NCI-H526 (cell line): ENCODE results near the gene HTR1D.
A peak's percentile ranks its signal among the peaks of the same experiment; 100 is the strongest.
"Not testable (repeated sequence)": the region's sequence is repeated elsewhere in the genome, so short reads cannot be mapped to it uniquely, and the experiment has no call there.

Source experiments
- DNase-seq, 2 experiments: peaks; one replicate each; lab custom pipeline; 2025; lab: John Stamatoyannopoulos, UW

Gene HTR1D

GRCh38 chr1:23216771-23217420 lies 406 bp downstream of the HTR1D start:
- peak in 1 of 2 experiments; percentile 52 for DNase-seq

DNA sequence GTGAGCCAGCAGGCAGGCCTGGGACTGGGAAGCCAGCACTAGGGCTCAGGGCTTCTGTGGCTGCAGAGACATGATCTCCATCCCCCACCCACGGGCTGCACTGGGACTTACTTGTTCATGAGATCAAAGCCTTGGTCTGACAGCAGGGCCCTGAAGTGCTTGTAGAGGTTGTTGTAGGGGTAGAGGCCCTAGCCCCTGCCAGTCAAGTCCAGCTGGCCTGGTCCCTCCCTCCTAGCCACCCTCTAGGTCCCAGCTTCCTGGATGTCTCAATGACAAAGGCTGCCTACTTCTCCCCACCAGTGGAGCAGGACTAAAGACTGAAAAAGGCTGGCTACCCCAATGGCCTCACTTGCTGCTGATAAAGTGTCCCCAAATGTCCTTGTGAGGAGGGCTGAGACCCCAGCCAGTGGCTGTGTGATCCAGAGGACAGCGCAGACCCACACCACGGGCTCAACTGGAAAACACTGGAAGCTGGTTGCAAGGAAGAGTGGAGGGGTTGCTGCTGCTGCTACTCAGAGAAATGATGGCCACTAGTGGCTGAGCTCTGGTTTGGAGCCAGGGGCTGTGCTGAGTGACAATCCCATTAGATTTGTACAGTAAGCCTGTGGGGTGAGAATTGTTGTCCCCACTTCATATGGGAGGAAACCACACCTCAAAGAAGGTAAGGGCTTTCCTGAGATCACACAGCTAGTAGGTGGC lies 1.4 kb downstream of the HTR1D start:
- no peak for DNase-seq

DNA sequence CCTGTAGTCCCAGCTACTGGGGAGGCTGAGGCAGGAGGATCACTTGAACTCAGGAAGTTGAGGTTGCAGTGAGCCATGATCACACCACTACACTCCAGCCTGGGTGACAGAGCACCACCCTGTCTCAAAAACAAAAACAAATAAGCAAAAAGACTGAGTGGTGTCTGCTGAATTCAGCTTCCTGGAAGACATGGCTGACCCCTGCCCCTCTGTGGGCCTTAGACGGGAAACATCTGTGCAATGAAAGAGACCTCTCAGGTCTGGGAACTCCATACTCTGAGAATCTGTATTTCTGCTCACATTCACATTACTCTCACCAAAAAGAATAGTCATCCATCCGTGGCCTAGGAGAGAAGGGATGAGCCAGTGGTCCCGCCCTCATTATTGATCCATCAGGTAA lies 2.0 kb downstream of the HTR1D start:
- DNase-seq, result no peak

GRCh38 chr1:23214640-23215039 lies 2.7 kb downstream of the HTR1D start:
- no peak for DNase-seq

DNA sequence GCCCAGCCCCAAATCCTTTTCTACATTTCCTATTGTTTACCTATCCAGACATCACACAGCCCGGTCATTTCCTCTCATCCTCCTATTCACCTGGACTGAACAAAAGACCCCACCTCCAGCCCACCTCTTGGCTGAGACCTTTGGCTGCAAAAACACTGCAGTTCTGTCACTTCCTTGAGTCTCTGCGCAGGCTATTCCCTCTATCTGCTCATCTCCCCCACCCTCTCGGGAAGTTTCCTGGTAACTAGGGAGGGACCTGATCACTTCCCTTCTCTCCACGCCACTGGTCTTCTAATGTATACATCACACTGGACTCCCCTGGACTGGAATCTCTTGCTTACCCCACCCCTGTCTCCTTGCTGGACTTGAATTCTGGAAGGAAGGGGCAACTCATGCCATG lies 5.3 kb downstream of the HTR1D start:
- DNase-seq, result no peak

DNA sequence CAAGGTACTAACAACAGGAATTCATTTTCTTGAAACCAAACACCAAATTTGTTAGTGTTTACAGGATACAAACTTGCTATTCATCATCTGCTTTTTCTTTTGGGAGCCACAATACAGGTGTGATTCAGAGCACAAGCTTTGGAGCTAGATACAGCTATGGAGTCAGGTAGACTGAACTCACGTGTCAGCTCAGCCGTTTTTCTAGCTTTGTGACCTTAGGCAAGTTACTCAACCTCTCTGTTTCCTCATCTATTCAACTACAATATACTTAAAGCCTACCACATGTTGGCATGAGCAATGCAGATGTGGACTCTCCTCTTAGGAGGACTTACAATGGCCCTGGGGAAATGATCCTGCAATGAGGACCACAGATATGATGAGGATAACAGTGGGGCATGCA lies 6.3 kb downstream of the HTR1D start:
- DNase-seq, result no peak

GRCh38 chr1:23210351-23210785 lies 6.9 kb downstream of the HTR1D start:
- DNase-seq, result peak in 1 of 2 experiments; percentile 17

DNA sequence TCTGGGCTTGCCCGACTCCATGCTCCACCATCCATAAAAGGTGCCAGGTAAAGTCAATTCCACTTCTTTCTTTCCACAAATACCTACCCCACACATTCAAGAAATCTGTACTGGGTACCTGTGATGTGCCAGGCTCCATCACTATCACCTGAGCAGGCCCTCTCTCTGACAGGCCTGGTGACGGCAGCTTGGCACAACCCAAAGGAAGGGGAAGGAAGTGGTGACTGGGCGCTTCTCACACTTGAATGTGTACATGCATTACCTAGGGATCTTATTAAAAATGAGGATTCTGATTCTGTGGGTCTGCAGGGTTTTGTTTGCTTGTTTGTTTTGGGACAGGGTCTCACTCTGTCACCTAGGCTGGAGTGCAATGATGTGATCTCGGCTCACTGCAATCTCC lies 7.5 kb downstream of the HTR1D start:
- DNase-seq, result no peak

DNA sequence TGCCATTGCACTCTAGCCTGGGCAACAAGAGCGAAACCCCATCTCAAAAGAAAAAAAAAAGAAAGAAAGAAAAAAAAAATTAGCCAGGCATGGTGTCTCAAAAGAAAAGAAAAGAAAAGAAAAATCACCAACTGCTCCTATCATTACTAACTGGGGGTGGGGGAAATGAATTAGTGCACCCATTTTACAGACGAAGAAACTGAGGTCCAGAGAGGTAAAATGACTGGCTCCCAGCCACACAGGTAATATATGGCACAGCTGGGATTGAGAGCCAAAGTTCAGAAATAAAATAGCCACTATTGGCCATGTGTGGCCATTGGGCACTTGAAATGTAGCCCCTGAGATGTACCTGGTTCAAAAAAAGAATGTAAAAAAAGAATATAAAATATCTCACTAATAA lies 8.8 kb downstream of the HTR1D start:
- DNase-seq, result no peak

DNA sequence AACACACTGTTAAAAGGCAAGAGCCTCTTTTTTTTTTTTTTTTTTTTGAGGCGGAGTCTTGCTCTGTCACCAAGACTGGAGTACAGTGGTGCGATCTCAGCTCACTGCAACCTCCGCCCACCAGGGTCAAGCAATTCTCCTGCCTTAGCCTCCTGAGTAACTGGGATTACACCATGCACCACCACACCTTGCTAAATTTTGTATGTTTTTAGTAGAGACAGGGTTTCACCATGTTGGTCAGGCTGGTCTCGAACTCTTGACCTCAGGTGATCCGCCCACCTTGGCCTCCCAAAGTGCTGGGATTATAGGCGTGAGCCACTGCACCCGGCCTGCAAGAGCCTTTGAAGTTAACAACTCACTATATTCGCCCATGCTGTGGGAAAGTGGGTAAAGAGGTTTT lies 9.6 kb downstream of the HTR1D start:
- DNase-seq, result not testable (repeated sequence)

DNA sequence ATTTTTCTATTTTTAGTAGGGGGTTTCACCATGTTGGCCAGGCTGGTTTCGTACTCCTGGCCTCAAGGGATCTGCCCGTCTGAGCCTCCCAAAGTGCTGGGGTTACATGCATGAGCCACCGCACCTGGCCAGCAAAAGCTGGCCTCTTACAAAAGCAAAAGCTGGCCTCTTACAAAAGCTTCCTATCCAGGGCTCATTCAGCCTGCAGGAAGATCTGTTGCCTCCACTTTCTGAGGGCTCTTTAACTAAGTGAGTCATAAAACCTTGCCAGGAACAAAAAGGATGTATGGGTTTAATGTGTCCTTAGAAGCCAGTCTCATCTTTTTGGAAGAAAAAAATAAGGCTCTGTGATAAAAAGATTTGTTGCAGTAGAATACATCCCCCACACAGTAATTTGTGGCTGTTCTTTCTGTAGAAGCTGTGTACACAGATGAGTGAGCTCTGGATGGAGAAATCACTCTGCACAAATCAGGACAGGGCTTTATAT lies 15.0 kb downstream of the HTR1D start:
- DNase-seq, result no peak

- DNase-seq, result no peak
These were observed 16.4 kb downstream of the HTR1D start for GRCh38 chr1:23200883-23201282.

DNA sequence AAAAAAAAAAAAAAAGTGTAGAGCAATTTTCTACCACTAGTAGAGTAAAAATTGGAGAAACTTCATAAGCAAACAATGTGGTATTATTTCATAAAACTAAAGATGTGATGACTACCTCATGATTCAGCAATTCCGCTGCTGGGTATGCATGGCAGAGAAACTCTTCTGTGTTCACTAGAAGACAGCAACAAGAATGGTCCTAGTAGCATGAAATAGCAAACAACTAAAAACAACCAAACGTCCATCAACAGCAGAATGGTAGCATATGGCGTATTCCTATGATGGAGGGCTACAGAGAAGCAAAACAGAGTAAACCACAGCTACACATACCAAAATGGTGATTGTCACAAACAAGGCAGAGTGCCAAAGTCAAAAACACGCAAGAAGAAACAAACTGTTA lies 18.9 kb downstream of the HTR1D start:
- no peak for DNase-seq

- DNase-seq, result no peak
These were observed 20.5 kb downstream of the HTR1D start for GRCh38 chr1:23196627-23197328.

DNA sequence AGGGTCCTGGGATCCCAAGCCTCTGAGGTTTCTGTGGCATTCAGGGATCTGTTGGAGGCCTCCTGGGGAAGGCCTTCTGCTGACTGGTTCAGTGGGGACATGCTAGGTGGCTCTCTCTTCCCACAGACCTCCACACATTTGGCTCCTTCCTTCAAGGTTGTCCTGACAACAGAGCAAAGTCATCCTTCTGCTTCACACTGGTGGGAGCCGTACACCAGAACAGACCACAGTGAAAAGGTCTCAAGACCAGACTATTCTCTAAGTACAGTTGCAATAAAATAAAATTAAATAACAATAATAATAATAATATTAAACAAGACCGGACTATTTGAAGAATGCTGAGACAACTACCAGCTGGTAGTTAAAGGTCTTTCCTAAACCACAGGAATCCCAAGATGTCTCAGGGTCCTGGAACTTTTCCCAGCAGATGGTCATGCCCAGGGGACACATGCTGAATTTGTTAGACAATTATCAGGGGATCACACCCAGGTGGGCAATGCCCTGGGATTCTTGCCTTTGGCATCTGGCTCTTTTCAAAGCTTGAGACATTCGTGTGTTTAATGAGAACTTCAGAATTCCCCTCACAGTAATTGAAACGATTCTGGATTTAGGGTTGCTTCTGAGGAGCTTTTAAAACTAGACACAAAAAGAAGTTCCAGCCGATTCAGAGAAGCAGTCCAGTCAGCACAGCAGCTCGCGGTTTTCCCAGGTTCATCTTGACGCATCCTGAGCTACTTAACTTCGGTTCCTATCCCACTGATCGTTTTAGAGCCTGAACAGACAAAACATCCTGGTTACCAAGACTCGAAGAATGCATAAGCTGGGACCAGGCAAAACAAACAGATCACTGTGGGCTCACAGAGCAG lies 22.9 kb downstream of the HTR1D start:
- DNase-seq, result no peak

DNA sequence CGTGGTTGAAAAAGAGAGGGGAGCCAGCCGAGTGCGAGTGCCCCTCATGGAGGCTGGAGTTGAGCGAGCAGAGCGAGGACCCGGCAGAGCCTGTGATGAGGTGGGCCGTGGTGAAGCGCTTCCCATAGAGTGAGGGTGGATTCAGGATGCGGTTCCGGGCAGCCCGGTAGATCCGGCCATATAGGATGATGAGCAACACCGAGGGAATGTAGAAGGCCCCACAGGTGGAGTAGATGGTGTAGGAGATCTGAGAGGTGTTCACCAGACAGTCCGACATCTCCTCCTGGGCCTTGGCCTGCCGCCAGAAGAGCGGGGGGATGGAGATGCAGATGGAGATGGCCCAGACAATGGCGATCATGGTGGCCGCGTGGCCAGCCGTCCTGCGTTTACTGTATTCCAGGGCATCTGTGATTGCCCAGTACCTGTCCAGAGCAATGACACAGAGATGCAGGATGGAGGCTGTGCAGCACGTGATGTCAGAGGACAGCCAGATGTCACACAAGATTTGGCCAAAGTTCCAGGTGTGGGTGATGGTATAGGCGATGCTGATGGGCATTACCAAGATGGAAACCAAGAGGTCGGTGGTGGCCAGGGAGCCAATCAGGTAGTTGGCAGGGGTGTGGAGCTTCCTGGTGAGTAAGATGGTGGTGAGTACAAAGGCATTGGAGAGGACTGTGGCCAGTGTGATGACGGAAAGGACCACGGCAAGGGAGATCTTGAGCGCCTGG lies 23.7 kb downstream of the HTR1D start:
- DNase-seq, result no peak

- no peak for DNase-seq
These were observed 26.1 kb downstream of the HTR1D start for GRCh38 chr1:23191199-23191598.

DNA sequence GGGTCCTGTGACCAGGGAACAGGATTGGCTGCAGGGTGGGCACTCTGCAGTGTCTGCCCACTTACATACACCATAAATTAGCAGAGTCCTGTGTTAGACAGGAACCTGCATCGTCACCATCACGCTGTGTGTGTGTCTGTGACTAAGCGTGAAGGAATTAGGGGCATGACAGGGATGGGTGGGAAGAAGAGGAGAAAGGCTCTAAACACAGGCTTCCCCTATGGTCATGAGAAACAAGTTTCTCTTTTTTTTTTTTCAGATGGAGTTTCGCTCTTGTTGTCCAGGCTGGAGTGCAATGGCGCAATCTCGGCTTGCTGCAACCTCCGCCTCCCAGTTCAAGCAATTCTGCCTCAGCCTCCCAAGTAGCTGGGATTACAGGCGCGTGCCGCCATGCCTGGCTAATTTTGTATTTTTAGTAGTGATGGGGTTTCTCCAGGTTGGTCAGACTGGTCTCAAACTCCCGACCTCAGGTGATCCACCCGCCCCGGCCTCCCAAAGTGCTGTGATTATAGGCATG lies 28.3 kb downstream of the HTR1D start:
- DNase-seq, result not testable (repeated sequence)

DNA sequence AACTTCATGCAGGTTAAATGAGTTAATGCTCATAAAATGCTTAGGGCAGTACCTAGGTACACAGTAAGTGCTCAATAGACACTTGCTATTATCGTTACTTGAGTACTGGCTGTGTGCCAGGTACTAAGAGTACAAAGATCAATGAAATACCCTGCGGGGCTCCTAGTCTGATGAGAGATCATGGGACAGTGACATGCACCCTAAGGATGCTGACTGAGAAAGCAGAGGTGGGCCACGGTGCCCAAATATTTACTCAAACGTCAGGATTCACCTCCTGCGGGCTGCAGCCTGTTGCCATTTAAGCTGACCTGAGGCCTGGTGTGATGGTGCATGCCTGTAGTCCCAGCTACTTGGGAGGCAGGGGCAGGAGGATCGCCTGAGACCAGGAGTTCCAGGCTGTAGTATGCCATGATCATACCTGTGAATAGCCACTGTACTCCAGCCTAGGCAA lies 28.8 kb downstream of the HTR1D start:
- DNase-seq, result no peak

- DNase-seq, result no peak
These were observed 29.7 kb downstream of the HTR1D start for GRCh38 chr1:23187637-23188036.

DNA sequence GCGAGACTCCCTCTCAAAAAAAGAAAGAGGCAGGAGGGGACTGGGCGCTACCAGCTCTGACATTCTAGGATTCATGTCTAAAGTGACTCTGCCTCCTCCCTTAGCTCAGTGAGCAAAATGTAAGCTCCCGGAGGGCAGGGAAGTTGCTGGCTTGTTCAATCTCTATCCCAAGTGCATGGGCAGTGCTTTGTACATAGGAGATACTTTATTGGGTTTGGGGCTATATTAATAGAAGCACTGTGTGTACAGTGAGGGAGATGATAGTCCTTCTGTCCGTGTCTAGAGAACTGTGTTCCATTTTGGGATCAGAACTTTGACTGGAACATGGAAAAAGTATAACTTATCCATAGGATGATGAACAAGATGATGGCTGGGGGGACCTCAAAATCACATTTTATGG lies 31.9 kb downstream of the HTR1D start:
- no peak for DNase-seq
